Measurements from ENCODE around the gene ZC3HAV1.

- no peak for TF ChIP-seq POLR2AphosphoS5 (IDR thresholded peaks at IDR 0.05; ENCODE audit: low read depth)
- no peak for TF ChIP-seq CTCF (conservative IDR thresholded peaks at IDR 0.05; ENCODE audit: low read depth in 2 of 2)
- TF ChIP-seq EZH2 (IDR thresholded peaks at IDR 0.05; ENCODE audit: low read depth, unreplicated experiment), result no peak
- TF ChIP-seq EZH2phosphoT487 (IDR thresholded peaks at IDR 0.05; ENCODE audit: unreplicated experiment), result no peak
- TF ChIP-seq JUNB (IDR thresholded peaks at IDR 0.05; ENCODE audit: unreplicated experiment), result no peak
- no peak for TF ChIP-seq REST (IDR thresholded peaks at IDR 0.05; ENCODE audit: unreplicated experiment)
- no peak for TF ChIP-seq STAT1 (IDR thresholded peaks at IDR 0.05; ENCODE audit: unreplicated experiment)
- no peak for TF ChIP-seq ZNF331 (CRISPR knock-in tag; IDR thresholded peaks at IDR 0.05; ENCODE audit: low read depth)
- no peak for TF ChIP-seq ETS1 (IDR thresholded peaks at IDR 0.05)
- no peak for TF ChIP-seq CREB1 (CRISPR knock-in tag; IDR thresholded peaks at IDR 0.05; ENCODE audit: low read depth)
Observed at GRCh38 chr7:139055674-139056073, 53.8 kb downstream of the ZC3HAV1 start.
